COLO668 (cell line): ENCODE data around the gene ZBTB20.

Source experiments
- DNase-seq: peaks from one replicate; lab custom pipeline; 2025; ENCODE audit not compliant: unreplicated experiment; lab: John Stamatoyannopoulos, UW

ZBTB20 gene

DNA sequence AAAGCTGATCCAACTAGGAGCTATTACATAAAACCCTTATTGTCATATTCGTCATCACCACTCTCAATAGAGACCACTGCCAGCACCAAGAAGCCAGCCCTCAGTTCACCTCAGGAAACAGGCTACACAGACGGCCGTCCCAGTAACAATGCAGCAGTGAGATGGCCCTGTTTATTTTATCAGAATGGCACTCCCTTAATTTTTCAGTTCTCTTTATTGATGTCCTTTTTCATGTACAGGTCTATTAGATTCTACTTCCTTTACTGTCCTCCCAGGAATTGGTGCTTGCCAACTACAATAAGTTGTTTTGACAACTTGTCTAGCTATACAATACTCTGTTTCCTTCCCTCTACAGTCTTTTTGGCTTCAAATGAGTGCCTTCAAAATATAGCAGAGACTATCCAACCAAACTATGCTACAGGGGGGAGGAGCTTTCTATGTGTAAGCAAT lies 272.5 kb downstream of the ZBTB20 start:
- DNase-seq, result no peak

DNA sequence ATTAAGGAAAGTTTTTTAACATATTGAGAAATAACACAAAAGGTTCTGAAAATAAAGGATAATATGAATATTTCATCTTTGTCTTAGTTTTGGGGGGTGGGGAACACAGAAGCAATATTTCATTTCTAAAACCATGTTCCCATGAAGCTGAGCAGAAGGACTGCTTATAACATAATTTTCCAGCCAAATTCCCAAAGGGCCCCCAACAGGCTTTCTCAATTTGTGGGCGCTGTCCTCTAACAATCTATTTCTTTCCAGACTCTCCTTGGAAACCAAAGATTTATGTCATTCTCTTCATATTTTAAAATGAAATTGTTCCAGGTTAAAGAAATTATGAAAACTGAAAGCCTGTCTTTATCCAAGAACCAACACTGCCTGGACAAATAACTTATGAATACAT lies 273.5 kb downstream of the ZBTB20 start:
- no peak for DNase-seq

DNA sequence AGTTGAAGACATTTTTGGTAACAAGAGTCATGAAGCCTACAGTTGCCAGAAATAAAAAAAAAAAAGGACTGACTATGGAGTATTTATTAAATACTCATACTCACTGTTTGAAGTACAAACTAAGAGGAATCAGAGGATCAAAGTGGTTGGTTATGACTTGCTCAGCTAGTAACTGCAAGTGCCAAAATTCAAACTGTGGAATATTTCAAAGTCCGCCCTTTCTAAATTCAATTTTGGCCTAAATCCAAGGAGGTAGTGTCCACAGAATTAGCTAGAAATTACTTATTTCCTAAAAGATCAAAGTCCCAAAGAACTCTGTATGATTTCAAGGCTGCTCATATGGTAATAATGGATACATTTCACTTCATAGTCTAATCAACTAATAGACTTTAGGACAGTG lies 274.5 kb downstream of the ZBTB20 start:
- no peak for DNase-seq

GRCh38 chr3:114872050-114872449 lies 275.0 kb downstream of the ZBTB20 start:
- no peak for DNase-seq

- DNase-seq, result no peak
Observed at GRCh38 chr3:114867835-114868503, 279.1 kb downstream of the ZBTB20 start.

- DNase-seq, result no peak
Observed at GRCh38 chr3:114867359-114867758, 279.7 kb downstream of the ZBTB20 start.

DNA sequence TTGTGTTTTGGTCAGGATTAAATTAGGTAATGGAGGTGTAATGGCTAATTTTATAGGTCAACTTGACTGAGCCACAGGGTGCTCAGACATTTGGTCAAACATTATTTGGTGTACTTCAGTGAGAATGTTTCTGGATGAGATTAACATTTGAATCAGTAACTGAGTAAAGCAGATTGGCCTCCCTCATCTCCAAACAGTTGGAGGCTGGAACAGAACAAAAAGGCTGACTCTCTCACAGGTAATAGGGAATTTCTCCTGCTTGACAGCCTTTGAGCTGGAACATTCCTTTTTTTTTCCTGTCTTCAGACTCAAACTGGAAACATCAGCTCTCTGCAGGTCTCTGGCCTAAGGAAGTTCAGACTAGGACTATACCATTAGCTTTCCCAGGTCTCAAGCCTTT lies 280.7 kb downstream of the ZBTB20 start:
- no peak for DNase-seq

- no peak for DNase-seq
Observed at GRCh38 chr3:114864970-114865369, 282.1 kb downstream of the ZBTB20 start.

- no peak for DNase-seq
Observed at GRCh38 chr3:114863848-114864247, 283.2 kb downstream of the ZBTB20 start.

DNA sequence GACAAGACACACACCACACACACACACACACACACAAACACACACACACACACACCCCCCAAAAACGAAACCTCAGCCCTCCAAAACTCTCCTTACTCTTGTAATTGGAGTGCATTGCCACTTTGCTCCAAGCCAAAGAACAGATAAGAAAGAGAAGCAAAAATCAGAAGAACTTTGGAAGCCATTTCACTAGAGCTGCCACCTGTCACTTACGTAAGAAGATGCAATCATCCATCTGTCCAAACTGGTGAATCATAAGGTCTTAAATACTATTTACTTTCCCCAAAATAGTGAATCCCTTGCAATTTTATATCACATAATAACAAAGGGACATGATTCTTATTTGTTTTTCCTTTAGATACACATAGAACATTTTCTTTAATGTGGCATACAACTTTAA lies 285.4 kb downstream of the ZBTB20 start:
- DNase-seq, result no peak

DNA sequence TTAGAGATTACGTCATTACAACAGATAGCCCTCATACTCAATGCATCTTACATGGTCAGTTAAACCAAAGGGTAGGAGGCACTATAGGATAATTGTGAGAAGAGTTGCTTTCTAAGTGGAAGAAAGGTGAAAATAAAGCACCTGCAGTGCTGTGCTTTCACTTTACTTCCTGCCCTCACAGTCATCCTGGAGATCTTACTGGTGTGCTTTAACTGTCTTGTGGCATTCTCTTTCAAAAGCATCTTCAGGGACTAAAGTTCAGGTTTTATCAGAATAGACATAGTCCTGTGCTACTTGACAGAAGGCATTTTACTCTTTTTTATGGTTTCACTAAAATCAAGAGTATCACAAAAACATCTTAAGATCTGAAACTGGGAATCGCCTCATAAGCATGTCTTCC lies 286.6 kb downstream of the ZBTB20 start:
- DNase-seq, result no peak

- DNase-seq, result no peak
Observed at GRCh38 chr3:114858329-114858728, 288.8 kb downstream of the ZBTB20 start.

GRCh38 chr3:114857299-114857701 lies 289.8 kb downstream of the ZBTB20 start:
- no peak for DNase-seq

GRCh38 chr3:114856835-114857234 lies 290.3 kb downstream of the ZBTB20 start:
- no peak for DNase-seq

GRCh38 chr3:114855839-114856238 lies 291.2 kb downstream of the ZBTB20 start:
- no peak for DNase-seq

- no peak for DNase-seq
Observed at GRCh38 chr3:114852966-114853365, 294.1 kb downstream of the ZBTB20 start.

- no peak for DNase-seq
Observed at GRCh38 chr3:114850898-114851297, 296.2 kb downstream of the ZBTB20 start.

DNA sequence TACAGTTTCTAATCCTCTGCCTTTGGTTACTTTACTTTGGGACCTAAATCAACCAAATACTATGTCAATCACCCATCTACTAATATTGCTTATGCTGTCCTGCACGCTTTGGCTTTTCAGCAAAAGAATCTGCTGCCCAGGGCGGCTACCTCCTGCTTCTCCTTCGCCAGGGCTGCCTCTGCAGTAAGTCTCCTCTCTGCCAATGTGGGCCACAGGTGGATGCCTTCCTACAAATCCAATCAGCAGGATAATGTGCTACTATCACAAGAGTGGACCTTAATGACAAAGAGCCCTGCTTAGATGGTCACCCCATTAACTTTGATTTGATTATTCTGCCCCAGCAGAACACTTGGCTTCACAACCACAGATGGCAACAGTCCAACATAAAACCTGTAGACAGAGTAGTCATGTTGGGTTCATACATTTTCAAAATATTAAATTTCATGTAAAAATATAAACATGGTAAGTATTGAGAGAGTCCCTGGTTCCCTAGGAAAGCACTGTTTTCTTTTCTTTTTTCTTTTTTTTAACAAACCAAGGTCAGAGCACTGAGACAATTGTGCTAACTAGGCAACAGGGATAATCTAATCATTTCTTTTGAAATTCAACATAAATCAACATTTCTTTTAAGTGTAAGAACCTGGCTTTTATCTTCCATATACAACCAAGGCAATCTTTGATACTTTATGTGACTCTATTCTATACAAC lies 298.3 kb downstream of the ZBTB20 start:
- DNase-seq, result no peak

DNA sequence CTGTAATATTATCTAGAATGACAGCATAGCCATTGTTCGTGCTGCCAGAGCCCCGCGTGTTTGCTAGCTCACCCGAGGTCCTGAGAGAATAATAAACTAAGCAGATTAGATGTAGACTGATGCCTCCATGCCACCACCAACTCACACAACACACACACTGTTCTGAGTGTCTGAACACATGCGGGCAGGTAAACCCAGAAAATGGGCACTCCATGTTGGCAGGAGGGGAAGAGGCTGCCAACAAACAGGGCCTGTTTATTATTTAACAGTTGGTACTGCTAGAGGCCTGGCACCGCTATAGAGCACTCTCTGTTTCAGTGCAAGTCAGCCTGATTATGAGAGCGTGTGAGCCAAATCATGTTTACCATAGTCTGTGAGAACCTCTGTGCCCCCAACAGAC lies 299.0 kb downstream of the ZBTB20 start:
- DNase-seq, result no peak

DNA sequence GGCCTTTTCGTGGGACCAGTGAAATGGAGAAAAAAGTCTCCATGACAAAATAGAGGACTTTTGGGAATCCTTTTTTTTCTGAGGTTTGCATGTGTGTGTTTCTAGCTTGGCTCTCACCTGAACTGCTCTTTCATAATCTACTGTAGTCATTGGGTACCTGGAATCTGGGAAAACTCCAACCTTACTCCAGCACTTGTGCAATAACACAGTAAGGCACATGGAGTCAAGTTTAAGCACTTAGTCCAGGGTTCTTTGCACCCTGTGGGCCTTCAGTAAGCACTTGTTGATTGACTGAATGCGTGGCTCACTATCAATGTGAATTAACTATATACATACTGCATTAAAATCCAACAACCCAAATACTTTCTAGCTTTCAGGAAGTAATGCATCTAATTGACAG lies 299.5 kb downstream of the ZBTB20 start:
- no peak for DNase-seq

GRCh38 chr3:114846779-114847178 lies 300.3 kb downstream of the ZBTB20 start:
- no peak for DNase-seq

GRCh38 chr3:114846252-114846651 lies 300.8 kb downstream of the ZBTB20 start:
- no peak for DNase-seq

DNA sequence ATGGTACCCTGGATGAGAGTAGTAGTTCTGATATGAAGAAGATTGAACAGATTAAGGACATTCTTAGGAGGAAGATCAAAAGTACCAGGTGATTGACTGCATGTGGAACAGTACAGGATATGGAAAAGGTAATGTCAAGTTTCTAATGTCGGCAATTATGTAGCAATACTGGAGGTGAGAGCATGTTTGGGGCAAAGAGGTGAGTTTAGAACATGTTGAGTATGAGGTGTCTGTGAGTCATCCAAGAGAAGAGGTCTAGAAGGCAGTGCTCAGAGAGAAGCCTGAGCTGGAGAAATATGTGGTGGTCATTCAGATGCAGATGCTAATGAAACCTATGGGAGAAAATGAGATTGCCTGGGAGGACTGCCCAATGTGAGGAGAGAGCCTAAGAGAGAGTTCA lies 305.6 kb downstream of the ZBTB20 start:
- DNase-seq, result no peak
